ENCODE measurements around the gene UGT8. TPM values are rescaled to one million over a fixed set of nuclear protein-coding genes. Genes with fewer than 3 reads are reported as not detected.

Gene UGT8
- total RNA-seq, 1 donor from 2014 or later = 4.3 TPM

DNA sequence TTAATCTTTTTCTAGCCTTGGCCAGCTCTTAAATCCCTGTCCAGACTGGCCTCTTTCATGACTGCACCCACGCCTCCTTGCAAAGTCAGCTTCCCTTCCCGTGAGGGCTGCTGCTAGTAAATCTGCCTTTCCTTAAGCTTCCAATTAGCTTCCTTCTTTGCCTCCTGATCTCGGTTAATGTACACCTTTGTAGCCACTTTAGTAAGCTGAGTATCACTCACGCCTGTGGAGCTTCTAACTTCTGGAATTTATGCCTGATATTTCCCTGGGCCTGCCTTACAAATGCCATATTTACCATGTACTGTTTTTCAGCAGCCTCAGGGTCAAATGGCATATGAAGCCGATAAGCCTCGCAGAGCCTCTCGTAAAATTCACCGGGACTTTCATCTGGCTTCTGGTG is 5.1 kb upstream of the UGT8 start:
- Mint-ChIP-seq H3K9me3 (peaks cover 12% of the 10 kb centered on the region), H3K27ac (no peak overlapping the region), H3K4me1 (no peaks in the 10 kb centered on the region), H3K4me3 (no peak overlapping the region), H3K36me3 (no peaks in the 10 kb centered on the region), H3K27me3 (ENCODE audit: insufficient read depth, low read depth) (peaks cover 3% of the 10 kb centered on the region)
- H3K79me2 ChIP-seq (ENCODE audit: low read depth) = no peaks in the 10 kb centered on the region
- no peak for DNase-seq (ENCODE audit: low spot score)
- H3K36me3 ChIP-seq = no peaks in the 10 kb centered on the region
- H3K4me3 ChIP-seq = no peak overlapping the region
- H3K9ac ChIP-seq = no peak overlapping the region
- no peak overlapping the region for H2AFZ ChIP-seq (replicated peaks)
- no peaks in the 10 kb centered on the region for H4K20me1 ChIP-seq (ENCODE audit: low read depth)
- H3F3A ChIP-seq (ENCODE audit: low read depth) = peaks cover 10% of the 10 kb centered on the region
- H3K9me3 ChIP-seq (ENCODE audit: low read depth) = no peaks in the 10 kb centered on the region
- H3K27ac ChIP-seq = no peak overlapping the region
- H3K27me3 ChIP-seq = peaks cover 16% of the 10 kb centered on the region
- no peak overlapping the region for H3K4me2 ChIP-seq
- H3K4me1 ChIP-seq = peaks cover 5% of the 10 kb centered on the region
- TF ChIP-seq EZH2phosphoT487 (IDR thresholded peaks at IDR 0.05) = no peak
- no peak for TF ChIP-seq EZH2 (IDR thresholded peaks at IDR 0.05)
- TF ChIP-seq, protein P1, sequence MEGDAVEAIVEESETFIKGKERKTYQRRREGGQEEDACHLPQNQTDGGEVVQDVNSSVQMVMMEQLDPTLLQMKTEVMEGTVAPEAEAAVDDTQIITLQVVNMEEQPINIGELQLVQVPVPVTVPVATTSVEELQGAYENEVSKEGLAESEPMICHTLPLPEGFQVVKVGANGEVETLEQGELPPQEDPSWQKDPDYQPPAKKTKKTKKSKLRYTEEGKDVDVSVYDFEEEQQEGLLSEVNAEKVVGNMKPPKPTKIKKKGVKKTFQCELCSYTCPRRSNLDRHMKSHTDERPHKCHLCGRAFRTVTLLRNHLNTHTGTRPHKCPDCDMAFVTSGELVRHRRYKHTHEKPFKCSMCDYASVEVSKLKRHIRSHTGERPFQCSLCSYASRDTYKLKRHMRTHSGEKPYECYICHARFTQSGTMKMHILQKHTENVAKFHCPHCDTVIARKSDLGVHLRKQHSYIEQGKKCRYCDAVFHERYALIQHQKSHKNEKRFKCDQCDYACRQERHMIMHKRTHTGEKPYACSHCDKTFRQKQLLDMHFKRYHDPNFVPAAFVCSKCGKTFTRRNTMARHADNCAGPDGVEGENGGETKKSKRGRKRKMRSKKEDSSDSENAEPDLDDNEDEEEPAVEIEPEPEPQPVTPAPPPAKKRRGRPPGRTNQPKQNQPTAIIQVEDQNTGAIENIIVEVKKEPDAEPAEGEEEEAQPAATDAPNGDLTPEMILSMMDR (IDR thresholded peaks at IDR 0.05) = no peak

DNA sequence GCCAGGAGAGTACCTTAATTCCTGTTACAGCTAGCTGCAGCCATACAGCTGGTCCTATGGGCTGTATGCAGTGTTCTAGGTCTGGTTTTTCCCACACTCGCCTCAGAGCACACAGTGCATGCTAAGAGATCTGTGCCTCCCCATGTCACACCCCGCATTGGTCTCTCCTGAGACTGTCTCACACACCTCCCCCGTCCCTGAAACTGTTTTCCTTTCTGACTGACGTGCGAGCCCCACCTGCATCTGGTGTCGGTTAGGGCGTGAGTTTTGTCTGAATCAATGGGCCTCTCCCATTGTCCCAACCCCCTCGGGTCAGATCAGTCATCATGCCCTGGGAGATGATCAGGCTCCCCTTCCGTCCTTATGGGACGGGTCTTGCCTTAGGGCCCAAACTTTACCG is 3.4 kb upstream of the UGT8 start:
- no peak for DNase-seq (ENCODE audit: low spot score)
- no peak overlapping the region for H3K4me3 ChIP-seq
- H3K9me3 ChIP-seq (ENCODE audit: low read depth) = no peaks in the 10 kb centered on the region
- Mint-ChIP-seq H3K36me3 (no peaks in the 10 kb centered on the region), H3K9me3 (peaks cover 12% of the 10 kb centered on the region), H3K27me3 (ENCODE audit: insufficient read depth, low read depth) (peaks cover 14% of the 10 kb centered on the region), H3K4me3 (peak overlapping the region; percentile 24), H3K27ac (no peak overlapping the region), H3K4me1 (peaks cover 6% of the 10 kb centered on the region)
- H3K27me3 ChIP-seq = peaks cover 32% of the 10 kb centered on the region
- no peak overlapping the region for H3K4me2 ChIP-seq
- H3K27ac ChIP-seq = no peak overlapping the region
- H3K36me3 ChIP-seq = no peaks in the 10 kb centered on the region
- peaks cover 15% of the 10 kb centered on the region for H3F3A ChIP-seq (ENCODE audit: low read depth)
- H3K4me1 ChIP-seq = peaks cover 17% of the 10 kb centered on the region
- no peak overlapping the region for H2AFZ ChIP-seq (replicated peaks)
- no peaks in the 10 kb centered on the region for H4K20me1 ChIP-seq (ENCODE audit: low read depth)
- no peaks in the 10 kb centered on the region for H3K79me2 ChIP-seq (ENCODE audit: low read depth)
- H3K9ac ChIP-seq = no peak overlapping the region
- TF ChIP-seq, protein P1 (IDR thresholded peaks at IDR 0.05) = no peak
- TF ChIP-seq EZH2phosphoT487 (IDR thresholded peaks at IDR 0.05) = no peak
- TF ChIP-seq EZH2 (IDR thresholded peaks at IDR 0.05) = no peak

DNA sequence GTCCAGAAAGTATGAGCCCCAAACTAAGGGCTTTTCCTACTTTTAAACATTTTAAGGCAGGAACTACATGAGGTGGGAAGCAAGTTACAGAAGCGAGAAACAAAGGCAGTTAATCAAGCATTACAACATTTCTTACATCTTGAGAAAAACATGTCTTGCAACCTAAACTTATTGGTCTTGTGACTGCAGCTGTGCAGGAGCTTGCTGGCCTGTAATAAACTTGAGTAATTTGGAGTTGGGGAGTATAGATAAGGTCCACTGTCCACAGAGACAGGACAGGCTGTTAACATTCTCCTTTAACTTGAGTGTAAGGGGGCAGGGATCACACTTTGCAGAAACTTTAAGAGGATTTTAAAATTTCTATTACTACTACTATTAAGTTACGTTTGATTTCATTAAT is 2.7 kb upstream of the UGT8 start:
- H3K9ac ChIP-seq = no peak overlapping the region
- no peaks in the 10 kb centered on the region for H3K36me3 ChIP-seq
- Mint-ChIP-seq H3K4me1 (peaks cover 8% of the 10 kb centered on the region), H3K36me3 (no peaks in the 10 kb centered on the region), H3K4me3 (no peak overlapping the region), H3K27ac (no peak overlapping the region), H3K27me3 (ENCODE audit: insufficient read depth, low read depth) (peaks cover 18% of the 10 kb centered on the region), H3K9me3 (peaks cover 12% of the 10 kb centered on the region)
- TF ChIP-seq EZH2 (IDR thresholded peaks at IDR 0.05) (no peak), EZH2phosphoT487 (IDR thresholded peaks at IDR 0.05) (no peak)
- TF ChIP-seq, protein P1 (IDR thresholded peaks at IDR 0.05) = no peak
- H3K4me1 ChIP-seq = peaks cover 18% of the 10 kb centered on the region
- no peaks in the 10 kb centered on the region for H4K20me1 ChIP-seq (ENCODE audit: low read depth)
- peaks cover 40% of the 10 kb centered on the region for H3K27me3 ChIP-seq
- DNase-seq (ENCODE audit: low spot score) = no peak
- no peak overlapping the region for H2AFZ ChIP-seq (replicated peaks)
- peaks cover 1% of the 10 kb centered on the region for H3K79me2 ChIP-seq (ENCODE audit: low read depth)
- H3K9me3 ChIP-seq (ENCODE audit: low read depth) = no peaks in the 10 kb centered on the region
- H3K4me3 ChIP-seq = no peak overlapping the region
- H3K27ac ChIP-seq = no peak overlapping the region
- H3F3A ChIP-seq (ENCODE audit: low read depth) = peaks cover 20% of the 10 kb centered on the region
- H3K4me2 ChIP-seq = no peak overlapping the region

Data from neural progenitor cell (in vitro differentiated cells).